IMR-90 (cell line): Measurements from ENCODE around the gene RPL19. TPM values are rescaled to one million over a fixed set of nuclear protein-coding genes. Genes with fewer than 3 reads are reported as not detected.

Experiments
- ATAC-seq: fragments of 200-7000 bp; cut with Tn5 transposase; 2 replicates; pipeline ENCODE4 v1.9.1; 2020; ENCODE audit warnings: low read depth, mild to moderate bottlenecking, moderate library complexity
- BruUV-seq: library from RNA; stranded (reverse); fragments of 400-500 nt; replicated peaks from 2 replicates; lab custom pipeline; 2021; lab: Mats Ljungman, UMichigan
- CTCF ChIA-PET: fragments of 300-600 bp; formaldehyde crosslinking; extraction: SDS; loops from one replicate; lab custom pipeline; 2021; ENCODE audit warnings: antibody characterized with exemption; lab: Yijun Ruan, JAX
- POLR2A ChIA-PET: fragments of 300-600 bp; sonication (Branson Sonifier 250); formaldehyde crosslinking; loops from one replicate; lab custom pipeline; 2022; ENCODE audit warnings: antibody characterized with exemption; ENCODE audit not compliant: unreplicated experiment; lab: Charles Lee
- DNase-seq: peaks from one replicate; pipeline ENCODE4 v3.0.0; 2013
- H2AFZ ChIP-seq: replicated peaks from 2 replicates; pipeline ENCODE3; 2013; ENCODE audit warnings: low read length, mild to moderate bottlenecking; ENCODE audit not compliant: poor library complexity
- H2AK5ac ChIP-seq: 2 replicates; pipeline ENCODE4 v1.6.1; 2013; ENCODE audit warnings: low read depth, low read length, inconsistent platforms
- H2AK9ac ChIP-seq: replicated peaks from 2 replicates; pipeline ENCODE3; 2013; ENCODE audit warnings: mild to moderate bottlenecking, low read depth, low read length, moderate library complexity; ENCODE audit not compliant: poor library complexity
- H2BK120ac ChIP-seq: 2 replicates; pipeline ENCODE4 v1.6.1; 2013; ENCODE audit warnings: low read depth, low read length, inconsistent platforms
- H2BK15ac ChIP-seq: 3 replicates; pipeline ENCODE4 v1.6.1; 2013; ENCODE audit warnings: low read depth, low read length, inconsistent platforms
- H2BK20ac ChIP-seq: 2 replicates; pipeline ENCODE4 v1.6.1; 2013; ENCODE audit warnings: low read depth, mild to moderate bottlenecking, inconsistent platforms, low read length, moderate library complexity
- H2BK5ac ChIP-seq: 2 replicates; pipeline ENCODE4 v1.6.1; 2013; ENCODE audit warnings: mild to moderate bottlenecking, low read depth, low read length, inconsistent platforms; ENCODE audit not compliant: poor library complexity, severe bottlenecking
- H3K14ac ChIP-seq: replicated peaks from 2 replicates; pipeline ENCODE4 v1.6.1; 2013; ENCODE audit warnings: low read depth, low read length, inconsistent platforms
- H3K18ac ChIP-seq: 2 replicates; pipeline ENCODE4 v1.6.1; 2013; ENCODE audit warnings: low read depth, low read length, control low read depth
- H3K23ac ChIP-seq: 2 replicates; pipeline ENCODE4 v1.6.1; 2013; ENCODE audit warnings: low read depth, low read length, inconsistent platforms
- H3K27ac ChIP-seq: 2 replicates; pipeline ENCODE4 v1.5.1; 2013; ENCODE audit warnings: mild to moderate bottlenecking, control low read depth, low read length; ENCODE audit not compliant: insufficient read depth
- H3K27me3 ChIP-seq: 2 replicates; pipeline ENCODE4 v1.6.1; 2013; ENCODE audit warnings: low read length; ENCODE audit not compliant: control insufficient read depth, insufficient read depth
- H3K36me3 ChIP-seq: 2 replicates; pipeline ENCODE4 v1.6.1; 2013; ENCODE audit warnings: low read length, mixed read lengths; ENCODE audit not compliant: control insufficient read depth, insufficient read depth
- H3K4ac ChIP-seq: 2 replicates; pipeline ENCODE4 v1.6.1; 2013; ENCODE audit warnings: low read depth, low read length, inconsistent platforms
- H3K4me1 ChIP-seq: 2 replicates; pipeline ENCODE4 v1.6.1; 2013; ENCODE audit warnings: low read length, mixed read lengths; ENCODE audit not compliant: control insufficient read depth, insufficient read depth
- H3K4me2 ChIP-seq: 2 replicates; pipeline ENCODE4 v1.6.1; 2013; ENCODE audit warnings: low read depth, mild to moderate bottlenecking, control low read depth, low read length, moderate library complexity
- H3K4me3 ChIP-seq: 2 replicates; pipeline ENCODE4 v1.5.1; 2013; ENCODE audit warnings: low read depth, mild to moderate bottlenecking, control low read depth, low read length, moderate library complexity; ENCODE audit not compliant: insufficient read depth
- H3K56ac ChIP-seq: 2 replicates; pipeline ENCODE4 v1.6.1; 2013; ENCODE audit warnings: low read length, inconsistent platforms; ENCODE audit not compliant: insufficient read depth; ENCODE audit errors: extremely low read depth
- H3K79me1 ChIP-seq, 2 experiments: 2 replicates each; pipeline ENCODE4 v1.6.1; 2013; ENCODE audit warnings: low read length in 2 of 2, inconsistent platforms in 1 of 2, low read depth in 1 of 2
- H3K9ac ChIP-seq: 2 replicates; pipeline ENCODE4 v1.6.1; 2013; ENCODE audit warnings: low read depth, low read length, control low read depth
- H3K9me1 ChIP-seq: 2 replicates; pipeline ENCODE4 v1.6.1; 2013; ENCODE audit warnings: low read length, inconsistent platforms; ENCODE audit not compliant: insufficient read depth
- H3K9me3 ChIP-seq: 2 replicates; pipeline ENCODE4 v1.6.1; 2013; ENCODE audit warnings: low read length; ENCODE audit not compliant: control insufficient read depth, insufficient read depth
- H4K20me1 ChIP-seq: 2 replicates; pipeline ENCODE4 v1.6.1; 2013; ENCODE audit warnings: low read length, inconsistent platforms; ENCODE audit not compliant: insufficient read depth
- H4K5ac ChIP-seq: 2 replicates; pipeline ENCODE4 v1.6.1; 2013; ENCODE audit warnings: mild to moderate bottlenecking, low read depth, low read length, control low read depth
- H4K8ac ChIP-seq, 2 experiments: 2 replicates each; pipeline ENCODE4 v1.6.1; 2013; ENCODE audit warnings: low read depth in 2 of 2, low read length in 2 of 2, control low read depth in 1 of 2, inconsistent platforms in 1 of 2
- H4K91ac ChIP-seq: 2 replicates; pipeline ENCODE4 v1.6.1; 2013; ENCODE audit warnings: low read depth, low read length, inconsistent platforms; ENCODE audit not compliant: insufficient read depth
- CEBPB ChIP-seq: IDR thresholded peaks from 2 replicates; pipeline ENCODE4 v1.6.1; 2012; ENCODE audit warnings: low read depth, low read length, improper control_type of control experiment
- CHD1 ChIP-seq: IDR thresholded peaks from 2 replicates; pipeline ENCODE4 v1.6.1; 2012; ENCODE audit warnings: low read depth, low read length, improper control_type of control experiment
- CTCF ChIP-seq: conservative IDR thresholded peaks from 2 replicates; pipeline ENCODE4 v1.5.1; 2012; ENCODE audit warnings: mild to moderate bottlenecking, low read depth, low read length, improper control_type of control experiment
- ELK1 ChIP-seq: fragments of 150-350 bp; IDR thresholded peaks from 2 replicates; pipeline ENCODE4 v1.6.1; 2016; ENCODE audit warnings: low read depth, mild to moderate bottlenecking, low read length, moderate library complexity, borderline replicate concordance
- FOS ChIP-seq: fragments of 150-350 bp; IDR thresholded peaks from 2 replicates; pipeline ENCODE4 v1.6.1; 2016; ENCODE audit warnings: low read depth, low read length
- MAFK ChIP-seq: IDR thresholded peaks from 2 replicates; pipeline ENCODE4 v1.6.1; 2012; ENCODE audit warnings: low read depth, low read length, improper control_type of control experiment
- MXI1 ChIP-seq: IDR thresholded peaks from 2 replicates; pipeline ENCODE4 v1.6.1; 2012; ENCODE audit warnings: low read depth, mild to moderate bottlenecking, low read length, moderate library complexity, borderline replicate concordance
- RAD21 ChIP-seq: IDR thresholded peaks from 2 replicates; pipeline ENCODE4 v1.6.1; 2012; ENCODE audit warnings: low read length, improper control_type of control experiment
- RCOR1 ChIP-seq: IDR thresholded peaks from 2 replicates; pipeline ENCODE4 v1.6.1; 2012; ENCODE audit warnings: mild to moderate bottlenecking, low read length, improper control_type of control experiment; ENCODE audit not compliant: insufficient replicate concordance
- USF2 ChIP-seq: fragments of 150-350 bp; IDR thresholded peaks from 2 replicates; pipeline ENCODE4 v1.6.1; 2017; ENCODE audit warnings: mild to moderate bottlenecking, antibody characterized with exemption, low read length, low read depth
- WGBS, 2 experiments: methylation state at CpG; one replicate each; pipeline versions ENCODE4 v1.1.5 to v1.1.7; 2013; ENCODE audit warnings: missing lambda C conversion rate in 2 of 2; ENCODE audit not compliant: insufficient read length in 1 of 2; ENCODE audit errors: extremely low coverage in 2 of 2; 5-methylcytosine and 5-hydroxymethylcytosine counted together
- dilution Hi-C: fragments of 300-500 bp; cut with HindIII; formaldehyde crosslinking; loops from one replicate; pipeline ENCODE4 v1.14.3; 2018; ENCODE audit warnings: low sequenced_read_pairs; ENCODE audit not compliant: unreplicated experiment
- in situ Hi-C: fragments of 300-500 bp; cut with MboI; formaldehyde crosslinking; loops from 3 replicates; pipeline ENCODE4 v1.14.3; 2019; ENCODE audit warnings: low sequenced_read_pairs, inconsistent platforms, mixed read lengths
- intact Hi-C: fragments of 100-400 bp; cut with micrococcal nuclease; formaldehyde crosslinking; loops from 2 replicates; pipeline ENCODE4 v1.10.0; 2022
- polyA plus RNA-seq, 3 experiments: library from polyadenylated mRNA; depleted of rRNA; stranded (reverse); fragments of >200 nt; gene quantifications; 2 replicates each; pipeline ENCODE4 v1.2.3, GENCODE V29; 2012; ENCODE audit warnings: low replicate concordance in 1 of 3
- total RNA-seq: library from RNA; depleted of rRNA; stranded (reverse); fragments of >200 nt; gene quantifications from 2 replicates; pipeline ENCODE4 v1.2.3, GENCODE V29; 2012

Gene RPL19
- total and polyA plus RNA-seq, 2 of the 4 experiments (the other 2 are of a cell fraction): 2,101 to 2,466 TPM

- Histone ChIP-seq H3K4me2 (peak overlapping the region; percentile 91), H3K27me3 (peaks cover 34% of the 10 kb centered on the region), H3K4me3 (peak overlapping the region; percentile 55), H2BK120ac (0 out of 2 replicates have a peak overlapping the region, but pooled peaks have one; percentile 2), H4K8ac (peak overlapping the region; percentile 12 to 81; a peak in 2 of 4 replicates), H4K20me1 (no peaks in the 10 kb centered on the region), H3K14ac (peak overlapping the region; percentile 10; the same call in 1 of the 2 replicates), H4K91ac (no peak overlapping the region), H2BK5ac (no peak overlapping the region), H3K23ac (peak overlapping the region; percentile 26), H3K79me1 (no peaks in the 10 kb centered on the region), H3K27ac (no peak overlapping the region), H4K5ac (peak overlapping the region; percentile 65), H3K9me1 (peaks cover 6% of the 10 kb centered on the region), H3K36me3 (no peaks in the 10 kb centered on the region), H3K4me1 (peaks cover 5% of the 10 kb centered on the region; the same call in 1 of the 2 replicates), H2BK15ac (no peak overlapping the region), H3K18ac (no peak overlapping the region), H3K9me3 (no peaks in the 10 kb centered on the region), H2BK20ac (no peak overlapping the region), H2AK5ac (peak overlapping the region; percentile 25; the same call in 1 of the 2 replicates), H3K56ac (no peak overlapping the region; the same call in 1 of the 2 replicates), H2AK9ac (peak overlapping the region; percentile 17), H3K4ac (peak overlapping the region; percentile 6), H2AFZ (peak overlapping the region; percentile 92), H3K9ac (peak overlapping the region; percentile 7; the same call in 1 of the 2 replicates)
- in situ Hi-C loops (no loop called here), intact Hi-C loops (no loop called here), dilution Hi-C loops (no loop called here)
- CTCF ChIA-PET: interaction anchor here (0.9 to 2.4 kb wide), 12 partner anchors 10 to 184 kb away, joined by 3 to 19 read pairs (median 4); no protein-coding TSS in a partner anchor
- POLR2A ChIA-PET: interaction anchor here (1.4 kb wide), 1 partner anchor 10 kb away, joined by 3 read pairs; no protein-coding TSS in a partner anchor
- BruUV-seq: no TSS peak
- TF ChIP-seq RCOR1: no peak
- no peak for TF ChIP-seq ELK1
- TF ChIP-seq CTCF: no peak
- no peak for TF ChIP-seq RAD21
- no peak for TF ChIP-seq CEBPB
- no peak for TF ChIP-seq USF2
- no peak for TF ChIP-seq CHD1
- TF ChIP-seq MAFK: no peak
- TF ChIP-seq MXI1: no peak
- no peak for TF ChIP-seq FOS
- 4% methylated on average over 20 of the region's 51 CpGs; no CpG with 5 or more reads in 1 of the 2 experiments for WGBS, 2 experiments
- ATAC-seq: peak; percentile 6
- no peak for DNase-seq
Observed at GRCh38 chr17:39165178-39165840, 34.8 kb upstream of the RPL19 start.
